Measurements from ENCODE around the gene GIGYF1. TPM values are rescaled to one million over a fixed set of nuclear protein-coding genes. Genes with fewer than 3 reads are reported as not detected.

Gene GIGYF1
- total and polyA plus RNA-seq, 2 of the 8 experiments (the other 6 are each of a cell fraction or from before 2014, with no cell fraction given), result 24.1 to 99.3 TPM

DNA sequence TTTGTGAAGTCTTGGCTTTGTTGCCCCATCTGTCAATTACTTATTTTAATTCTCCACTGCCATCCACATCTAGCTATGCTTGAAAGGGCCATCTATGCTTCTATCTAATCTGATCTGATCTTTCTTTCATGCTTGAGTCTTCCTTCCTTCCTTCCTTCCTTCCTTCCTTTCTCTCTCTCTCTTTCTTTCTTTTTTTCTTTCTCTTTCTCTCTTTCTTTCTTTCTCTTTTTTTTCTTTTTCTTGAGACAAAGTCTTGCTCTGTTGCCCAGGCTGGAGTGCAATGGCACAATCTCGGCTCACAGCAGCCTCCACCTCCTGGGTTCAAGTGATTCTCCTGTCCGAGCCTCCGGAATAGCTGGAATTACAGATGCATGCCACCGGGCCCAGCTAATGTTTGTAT, 64.0 kb downstream of the GIGYF1 start:
- Histone ChIP-seq H3K9ac (replicated peaks in 1 of 4; ENCODE audit: extremely low read depth in 1 of 4, low read depth in 3 of 4, low read length in 3 of 4) (no peak overlapping the region), H3K36me3 (ENCODE audit: control insufficient read depth in 2 of 4, insufficient read depth in 4 of 4, low read length in 3 of 4) (no peaks in the 10 kb centered on the region), H3K14ac (ENCODE audit: insufficient read length) (no peak overlapping the region), H3K27ac (ENCODE audit: low read depth, low read length) (no peak overlapping the region), H3K4ac (replicated peaks; ENCODE audit: insufficient read length, low read depth, low read length) (no peak overlapping the region), H2AFZ (ENCODE audit: low read length) (no peak overlapping the region), H3K4me1 (replicated peaks in 1 of 4; ENCODE audit: control insufficient read depth in 3 of 4, insufficient read depth in 4 of 4, low read length in 3 of 4) (peaks cover 0 to 14% (median 9%) of the 10 kb centered on the region in 4 experiments; a peak in 6 of 7 replicates), H2BK120ac (replicated peaks; ENCODE audit: low read depth, low read length) (no peak overlapping the region), H4K5ac (ENCODE audit: insufficient read length, low read depth, low read length) (no peak overlapping the region), H4K8ac (ENCODE audit: extremely low read depth, insufficient read depth, low read length) (no peak overlapping the region), H2AK5ac (ENCODE audit: low read depth, low read length) (no peak overlapping the region), H3K79me1 (ENCODE audit: low read depth, low read length) (no peaks in the 10 kb centered on the region), H3K4me2 (ENCODE audit: insufficient read depth in 1 of 2, low read depth in 2 of 2, low read length in 2 of 2) (no peak overlapping the region), H3K23me2 (ENCODE audit: low read depth, low read length) (peaks cover 9% of the 10 kb centered on the region; the same call in 1 of the 2 replicates), H4K20me1 (replicated peaks in 1 of 2; ENCODE audit: control insufficient read depth in 1 of 2, insufficient read depth in 2 of 2, low read length in 2 of 2) (peaks cover 1 to 2% of the 10 kb centered on the region in 2 experiments), H3K23ac (ENCODE audit: insufficient read length) (no peak overlapping the region), H3K9me3 (ENCODE audit: insufficient read depth in 2 of 2, low read depth in 1 of 2, low read length in 1 of 2) (no peaks in the 10 kb centered on the region), H3K79me2 (ENCODE audit: control insufficient read depth in 1 of 2, insufficient read depth in 2 of 2, low read length in 2 of 2) (no peaks in the 10 kb centered on the region), H3K56ac (replicated peaks; ENCODE audit: insufficient read length, low read depth, low read length) (no peak overlapping the region), H3K4me3 (ENCODE audit: extremely low read depth in 1 of 4, insufficient read depth in 2 of 4, low read depth in 3 of 4, low read length in 4 of 4) (no peak overlapping the region), H2BK12ac (ENCODE audit: low read depth, low read length) (no peak overlapping the region), H2BK20ac (ENCODE audit: low read length) (no peak overlapping the region), H3K27me3 (replicated peaks in 1 of 4; ENCODE audit: control insufficient read depth in 3 of 4, extremely low read depth in 1 of 4, insufficient read depth in 3 of 4, low read length in 3 of 4) (peaks cover 0 to 20% (median 10%) of the 10 kb centered on the region in 4 experiments; a peak in 6 of 7 replicates), H2BK15ac (ENCODE audit: low read length) (no peak overlapping the region), H4K91ac (replicated peaks; ENCODE audit: insufficient read length, low read length) (no peak overlapping the region), H3K18ac (ENCODE audit: extremely low read depth, low read length) (no peak overlapping the region), H2BK5ac (ENCODE audit: low read depth, low read length) (no peak overlapping the region)
- POLR2A ChIA-PET (ENCODE audit: partially characterized antibody), result interaction anchor here (1.1 to 2.9 kb wide), 7 partner anchors 10 to 90 kb away, joined by 3 to 20 read pairs (median 5); partner anchors contain the start of genes EPO and MOSPD3
- TF ChIP-seq RBBP5 (IDR thresholded peaks at IDR 0.05; ENCODE audit: borderline replicate concordance, low read depth, low read length), result no peak
- TF ChIP-seq YY1 (IDR thresholded peaks at IDR 0.05; ENCODE audit: low read depth, low read length), result no peak
- DNase-seq (ENCODE audit: low read depth in 1 of 2, low spot score in 2 of 2) (no peak), FAIRE-seq (no peak)
- CTCF ChIA-PET (ENCODE audit: partially characterized antibody), result interaction anchor here (0.7 to 4.8 kb wide), 37 partner anchors 9 to 497 kb away, joined by 3 to 73 read pairs (median 5); partner anchors contain the start of genes ACTL6B, FBXO24, GNB2 and MOSPD3
- whole genome bisulfite sequencing, 2 experiments (ENCODE audit: extremely low coverage in 1 of 2, insufficient coverage in 1 of 2, insufficient read length in 1 of 2, insufficient replicate concordance in 2 of 2, low coverage in 1 of 2, low lambda C conversion rate in 2 of 2, missing lambda C conversion rate in 1 of 2), result 89% methylated on average over 4 of the region's 4 CpGs; no CpG with 5 or more reads in 1 of the 2 experiments

Other genes starting within 250 kb of the GIGYF1 start
- gene SPACDR, start 230.0 kb downstream of the GIGYF1 start, total RNA-seq (2021; fragmentation: NEBNext Ultra II Directional; extraction: Animal tissue kit (Norgen Biotek cat#: 25700)), result 0.33 TPM in 1 of 2 replicates, not detected in the other
- 0.26 and 0.31 TPM in 2 replicates for gene SPACDR, start 230.0 kb downstream of the GIGYF1 start, polyA plus RNA-seq (2011; rRNA removed)
- gene TSC22D4, start 215.0 kb downstream of the GIGYF1 start, total RNA-seq (2021; fragmentation: NEBNext Ultra II Directional; extraction: Animal tissue kit (Norgen Biotek cat#: 25700)), result 20.3 and 24.1 TPM in 2 replicates
- 13.2 and 22.4 TPM in 2 replicates for gene TSC22D4, start 215.0 kb downstream of the GIGYF1 start, polyA plus RNA-seq (2011; rRNA removed)
- gene NYAP1, start 210.3 kb downstream of the GIGYF1 start, total RNA-seq (2021; fragmentation: NEBNext Ultra II Directional; extraction: Animal tissue kit (Norgen Biotek cat#: 25700)), result 4.5 and 4.6 TPM in 2 replicates
- 1.9 and 5.0 TPM in 2 replicates for gene NYAP1, start 210.3 kb downstream of the GIGYF1 start, polyA plus RNA-seq (2011; rRNA removed)
- 7.6 TPM in 2 replicates for gene AGFG2, start 155.0 kb downstream of the GIGYF1 start, total RNA-seq (2021; fragmentation: NEBNext Ultra II Directional; extraction: Animal tissue kit (Norgen Biotek cat#: 25700))
- gene AGFG2, start 155.0 kb downstream of the GIGYF1 start, polyA plus RNA-seq (2011; rRNA removed), result 11.2 and 15.9 TPM in 2 replicates
- 5.4 and 5.8 TPM in 2 replicates for gene SAP25, start 120.3 kb downstream of the GIGYF1 start, total RNA-seq (2021; fragmentation: NEBNext Ultra II Directional; extraction: Animal tissue kit (Norgen Biotek cat#: 25700))
- 3.6 and 8.2 TPM in 2 replicates for gene SAP25, start 120.3 kb downstream of the GIGYF1 start, polyA plus RNA-seq (2011; rRNA removed)
- 34.5 and 36.6 TPM in 2 replicates for gene LRCH4, start 108.1 kb downstream of the GIGYF1 start, total RNA-seq (2021; fragmentation: NEBNext Ultra II Directional; extraction: Animal tissue kit (Norgen Biotek cat#: 25700))
- 15.5 and 36.5 TPM in 2 replicates for gene LRCH4, start 108.1 kb downstream of the GIGYF1 start, polyA plus RNA-seq (2011; rRNA removed)
- 0.35 and 0.59 TPM in 2 replicates for gene FBXO24, start 107.9 kb downstream of the GIGYF1 start, total RNA-seq (2021; fragmentation: NEBNext Ultra II Directional; extraction: Animal tissue kit (Norgen Biotek cat#: 25700))
- 0.57 and 0.83 TPM in 2 replicates for gene FBXO24, start 107.9 kb downstream of the GIGYF1 start, polyA plus RNA-seq (2011; rRNA removed)
- 69.2 and 70.6 TPM in 2 replicates for gene PCOLCE, start 91.9 kb downstream of the GIGYF1 start, total RNA-seq (2021; fragmentation: NEBNext Ultra II Directional; extraction: Animal tissue kit (Norgen Biotek cat#: 25700))
- gene PCOLCE, start 91.9 kb downstream of the GIGYF1 start, polyA plus RNA-seq (2011; rRNA removed), result 21.5 and 46.6 TPM in 2 replicates
- gene MOSPD3, start 81.7 kb downstream of the GIGYF1 start, total RNA-seq (2021; fragmentation: NEBNext Ultra II Directional; extraction: Animal tissue kit (Norgen Biotek cat#: 25700)), result 19.3 and 20.7 TPM in 2 replicates
- 21.4 and 45.7 TPM in 2 replicates for gene MOSPD3, start 81.7 kb downstream of the GIGYF1 start, polyA plus RNA-seq (2011; rRNA removed)
- 4.9 and 5.7 TPM in 2 replicates for gene TFR2, start 52.7 kb downstream of the GIGYF1 start, total RNA-seq (2021; fragmentation: NEBNext Ultra II Directional; extraction: Animal tissue kit (Norgen Biotek cat#: 25700))
- gene TFR2, start 52.7 kb downstream of the GIGYF1 start, polyA plus RNA-seq (2011; rRNA removed), result 4.6 and 6.0 TPM in 2 replicates
- 1.7 and 2.1 TPM in 2 replicates for gene ACTL6B, start 37.8 kb downstream of the GIGYF1 start, total RNA-seq (2021; fragmentation: NEBNext Ultra II Directional; extraction: Animal tissue kit (Norgen Biotek cat#: 25700))
- 4.5 and 4.6 TPM in 2 replicates for gene ACTL6B, start 37.8 kb downstream of the GIGYF1 start, polyA plus RNA-seq (2011; rRNA removed)
- 157 and 160 TPM in 2 replicates for gene GNB2, start 20.5 kb downstream of the GIGYF1 start, total RNA-seq (2021; fragmentation: NEBNext Ultra II Directional; extraction: Animal tissue kit (Norgen Biotek cat#: 25700))
- gene GNB2, start 20.5 kb downstream of the GIGYF1 start, polyA plus RNA-seq (2011; rRNA removed), result 260 and 351 TPM in 2 replicates
- 92.5 and 96.7 TPM in 2 replicates for gene POP7, start 11.9 kb upstream of the GIGYF1 start, total RNA-seq (2021; fragmentation: NEBNext Ultra II Directional; extraction: Animal tissue kit (Norgen Biotek cat#: 25700))
- 135 and 205 TPM in 2 replicates for gene POP7, start 11.9 kb upstream of the GIGYF1 start, polyA plus RNA-seq (2011; rRNA removed)
- 0.48 and 0.95 TPM in 2 replicates for gene EPO, start 26.2 kb upstream of the GIGYF1 start, total RNA-seq (2021; fragmentation: NEBNext Ultra II Directional; extraction: Animal tissue kit (Norgen Biotek cat#: 25700))
- 0.42 and 0.67 TPM in 2 replicates for gene EPO, start 26.2 kb upstream of the GIGYF1 start, polyA plus RNA-seq (2011; rRNA removed)
- 0.04 TPM in 1 of 2 replicates, not detected in the other for gene ZAN, start 39.3 kb upstream of the GIGYF1 start, total RNA-seq (2021; fragmentation: NEBNext Ultra II Directional; extraction: Animal tissue kit (Norgen Biotek cat#: 25700))
- gene ZAN, start 39.3 kb upstream of the GIGYF1 start, polyA plus RNA-seq (2011; rRNA removed), result 0.02 and 0.05 TPM in 2 replicates
- 113 and 122 TPM in 2 replicates for gene EPHB4, start 133.3 kb upstream of the GIGYF1 start, total RNA-seq (2021; fragmentation: NEBNext Ultra II Directional; extraction: Animal tissue kit (Norgen Biotek cat#: 25700))
- 85.0 and 141 TPM in 2 replicates for gene EPHB4, start 133.3 kb upstream of the GIGYF1 start, polyA plus RNA-seq (2011; rRNA removed)
- gene SLC12A9, start 158.5 kb upstream of the GIGYF1 start, total RNA-seq (2021; fragmentation: NEBNext Ultra II Directional; extraction: Animal tissue kit (Norgen Biotek cat#: 25700)), result 40.1 and 40.7 TPM in 2 replicates
- 31.4 and 54.0 TPM in 2 replicates for gene SLC12A9, start 158.5 kb upstream of the GIGYF1 start, polyA plus RNA-seq (2011; rRNA removed)
- 103 and 109 TPM in 2 replicates for gene TRIP6, start 173.1 kb upstream of the GIGYF1 start, total RNA-seq (2021; fragmentation: NEBNext Ultra II Directional; extraction: Animal tissue kit (Norgen Biotek cat#: 25700))
- 88.4 and 112 TPM in 2 replicates for gene TRIP6, start 173.1 kb upstream of the GIGYF1 start, polyA plus RNA-seq (2011; rRNA removed)
- gene SRRT, start 180.9 kb upstream of the GIGYF1 start, total RNA-seq (2021; fragmentation: NEBNext Ultra II Directional; extraction: Animal tissue kit (Norgen Biotek cat#: 25700)), result 237 and 239 TPM in 2 replicates
- gene SRRT, start 180.9 kb upstream of the GIGYF1 start, polyA plus RNA-seq (2011; rRNA removed), result 66.7 and 103 TPM in 2 replicates
- 4.3 and 4.8 TPM in 2 replicates for gene UFSP1, start 195.5 kb upstream of the GIGYF1 start, total RNA-seq (2021; fragmentation: NEBNext Ultra II Directional; extraction: Animal tissue kit (Norgen Biotek cat#: 25700))
- gene UFSP1, start 195.5 kb upstream of the GIGYF1 start, polyA plus RNA-seq (2011; rRNA removed), result 1.6 and 2.1 TPM in 2 replicates
- gene ACHE, start 201.6 kb upstream of the GIGYF1 start, total RNA-seq (2021; fragmentation: NEBNext Ultra II Directional; extraction: Animal tissue kit (Norgen Biotek cat#: 25700)), result 4.3 and 4.8 TPM in 2 replicates
- gene ACHE, start 201.6 kb upstream of the GIGYF1 start, polyA plus RNA-seq (2011; rRNA removed), result 1.4 and 2.8 TPM in 2 replicates

All from H1 (cell line).